Loucy (cell line): ENCODE measurements around the gene CAST.

ENCODE experiments used
- EZH2phosphoT487 ChIP-seq: fragments of 200-600 bp; IDR thresholded peaks from 2 replicates; pipeline ENCODE4 v1.6.1; 2018; ENCODE audit warnings: antibody characterized with exemption, mild to moderate bottlenecking, moderate library complexity, borderline replicate concordance
- TF ChIP-seq, protein P1 (sequence below): fragments of 200-600 bp; sonication (generic); conservative IDR thresholded peaks from 2 replicates; pipeline ENCODE4 v1.5.1; 2014; ENCODE audit warnings: mild to moderate bottlenecking, antibody characterized with exemption, low read length

DNA sequence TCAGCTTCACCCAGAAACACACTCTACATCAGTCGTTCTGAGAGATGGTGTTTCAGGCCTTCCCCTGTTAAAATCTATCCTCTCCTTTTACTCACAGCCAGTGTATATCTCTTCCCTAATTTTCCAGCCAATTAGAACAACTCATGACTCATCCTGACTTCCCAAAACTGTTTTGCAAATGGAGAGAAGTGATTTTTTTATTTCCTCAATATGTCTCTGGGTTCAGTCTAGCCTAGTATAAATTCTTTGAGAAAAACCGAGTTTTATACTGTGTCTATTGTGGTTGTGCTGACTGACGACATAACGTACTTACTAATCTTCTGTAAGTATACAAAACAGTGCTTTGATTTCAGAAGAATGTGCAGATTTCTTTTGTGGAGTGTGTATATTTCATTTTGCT is 28.4 kb upstream of the CAST start:
- TF ChIP-seq, protein P1, sequence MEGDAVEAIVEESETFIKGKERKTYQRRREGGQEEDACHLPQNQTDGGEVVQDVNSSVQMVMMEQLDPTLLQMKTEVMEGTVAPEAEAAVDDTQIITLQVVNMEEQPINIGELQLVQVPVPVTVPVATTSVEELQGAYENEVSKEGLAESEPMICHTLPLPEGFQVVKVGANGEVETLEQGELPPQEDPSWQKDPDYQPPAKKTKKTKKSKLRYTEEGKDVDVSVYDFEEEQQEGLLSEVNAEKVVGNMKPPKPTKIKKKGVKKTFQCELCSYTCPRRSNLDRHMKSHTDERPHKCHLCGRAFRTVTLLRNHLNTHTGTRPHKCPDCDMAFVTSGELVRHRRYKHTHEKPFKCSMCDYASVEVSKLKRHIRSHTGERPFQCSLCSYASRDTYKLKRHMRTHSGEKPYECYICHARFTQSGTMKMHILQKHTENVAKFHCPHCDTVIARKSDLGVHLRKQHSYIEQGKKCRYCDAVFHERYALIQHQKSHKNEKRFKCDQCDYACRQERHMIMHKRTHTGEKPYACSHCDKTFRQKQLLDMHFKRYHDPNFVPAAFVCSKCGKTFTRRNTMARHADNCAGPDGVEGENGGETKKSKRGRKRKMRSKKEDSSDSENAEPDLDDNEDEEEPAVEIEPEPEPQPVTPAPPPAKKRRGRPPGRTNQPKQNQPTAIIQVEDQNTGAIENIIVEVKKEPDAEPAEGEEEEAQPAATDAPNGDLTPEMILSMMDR: no peak
- TF ChIP-seq EZH2phosphoT487: no peak
